GM23338 (cell line): ENCODE data around the gene LACRT. TPM values are rescaled to one million over a fixed set of nuclear protein-coding genes. Genes with fewer than 3 reads are reported as not detected.
A peak's percentile ranks its signal among the peaks of the same experiment; 100 is the strongest.

Source experiments
- ATAC-seq: fragments of 200-7000 bp; cut with Tn5 transposase; 3 replicates; pipeline ENCODE4 v1.9.1; 2020
- DNase-seq: peaks from one replicate; pipeline ENCODE4 v3.0.0-alpha.2; 2015; ENCODE audit warnings: low spot score
- H2AFZ ChIP-seq: fragments of 200-600 bp; sonication (generic); 2 replicates; pipeline ENCODE4 v1.8.0; 2016; ENCODE audit warnings: antibody characterized with exemption, mild to moderate bottlenecking, moderate library complexity
- H3F3A ChIP-seq: fragments of 200-600 bp; sonication (generic); replicated peaks from 2 replicates; pipeline ENCODE4 v1.8.0; 2017; ENCODE audit warnings: antibody characterized with exemption, mixed run types, low read depth
- H3K27ac ChIP-seq: fragments of 200-600 bp; sonication (generic); 2 replicates; pipeline ENCODE4 v1.6.1; 2016; ENCODE audit warnings: low read depth
- H3K27me3 ChIP-seq: fragments of 200-600 bp; sonication (generic); 2 replicates; pipeline ENCODE4 v1.8.0; 2016; ENCODE audit warnings: mild to moderate bottlenecking, mixed run types, moderate library complexity; ENCODE audit not compliant: insufficient read depth
- H3K36me3 ChIP-seq: fragments of 200-600 bp; sonication (generic); 2 replicates; pipeline ENCODE4 v1.8.0; 2016; ENCODE audit warnings: mild to moderate bottlenecking; ENCODE audit not compliant: insufficient read depth
- H3K4me1 ChIP-seq: fragments of 200-600 bp; sonication (generic); 2 replicates; pipeline ENCODE4 v1.8.0; 2016; ENCODE audit warnings: mild to moderate bottlenecking, moderate library complexity; ENCODE audit not compliant: insufficient read depth
- H3K4me2 ChIP-seq: fragments of 200-600 bp; sonication (generic); 2 replicates; pipeline ENCODE4 v1.7.1; 2017; ENCODE audit warnings: mixed run types
- H3K4me3 ChIP-seq: fragments of 200-600 bp; sonication (generic); 2 replicates; pipeline ENCODE4 v1.6.1; 2016; ENCODE audit warnings: mixed run types
- H3K79me2 ChIP-seq: fragments of 200-600 bp; sonication (generic); replicated peaks from 2 replicates; pipeline ENCODE4 v1.8.0; 2017; ENCODE audit warnings: mild to moderate bottlenecking; ENCODE audit not compliant: insufficient read depth
- H3K9me2 ChIP-seq: fragments of 200-600 bp; sonication (generic); 2 replicates; pipeline ENCODE4 v1.8.0; 2017; ENCODE audit not compliant: insufficient read depth
- H4K20me1 ChIP-seq: fragments of 200-600 bp; sonication (generic); replicated peaks from 2 replicates; pipeline ENCODE4 v1.8.0; 2017; ENCODE audit warnings: mild to moderate bottlenecking; ENCODE audit not compliant: insufficient read depth
- H3K27ac Mint-ChIP-seq: 2 replicates; pipeline ENCODE4 v1.8.0; 2020; ENCODE audit warnings: inconsistent platforms, mild to moderate bottlenecking, moderate library complexity, mixed read lengths
- H3K27me3 Mint-ChIP-seq: 3 replicates; pipeline ENCODE4 v1.8.0; 2022; ENCODE audit warnings: low read depth, mild to moderate bottlenecking, moderate library complexity, mixed read lengths, inconsistent platforms; ENCODE audit not compliant: insufficient read depth, poor library complexity
- H3K36me3 Mint-ChIP-seq: 3 replicates; pipeline ENCODE4 v1.8.0; 2021; ENCODE audit warnings: low read depth, mild to moderate bottlenecking, inconsistent platforms, moderate library complexity, mixed read lengths
- H3K4me1 Mint-ChIP-seq: 3 replicates; pipeline ENCODE4 v1.8.0; 2020; ENCODE audit warnings: mild to moderate bottlenecking, inconsistent platforms, mixed read lengths
- H3K4me3 Mint-ChIP-seq: 3 replicates; pipeline ENCODE4 v1.8.0; 2021; ENCODE audit warnings: moderate library complexity, mild to moderate bottlenecking, inconsistent platforms, mixed read lengths
- H3K9me3 Mint-ChIP-seq: 3 replicates; pipeline ENCODE4 v1.8.0; 2020; ENCODE audit warnings: moderate library complexity, mild to moderate bottlenecking, inconsistent platforms, mixed read lengths
- CREB1 ChIP-seq: fragments of 250-450 bp; sonication (Bioruptor Pico); IDR thresholded peaks from 2 replicates; pipeline ENCODE4 v1.5.0; 2020; ENCODE audit warnings: low read depth, mild to moderate bottlenecking, moderate library complexity
- CTCF ChIP-seq, 2 experiments: fragments of 200-600 bp in 1 of 2; sonication (generic) in 1 of 2; conservative IDR thresholded peaks; 2 replicates each; pipeline versions ENCODE4 v1.5.1 to v1.6.1; 2016 to 2017; ENCODE audit warnings: antibody characterized with exemption in 2 of 2, low read depth in 2 of 2, mild to moderate bottlenecking in 2 of 2, moderate library complexity in 1 of 2
- ETS1 ChIP-seq: IDR thresholded peaks from 2 replicates; pipeline ENCODE4 v1.6.1; 2016; ENCODE audit warnings: antibody characterized with exemption
- EZH2 ChIP-seq: fragments of 200-600 bp; sonication (generic); IDR thresholded peaks from one replicate; pipeline ENCODE4 v1.8.0; 2017; ENCODE audit warnings: antibody characterized with exemption, mild to moderate bottlenecking, low read depth; ENCODE audit not compliant: unreplicated experiment
- NANOG ChIP-seq: IDR thresholded peaks from 2 replicates; pipeline ENCODE4 v1.6.1; 2016; ENCODE audit warnings: antibody characterized with exemption, borderline replicate concordance
- POLR2AphosphoS5 ChIP-seq: IDR thresholded peaks from 2 replicates; pipeline ENCODE4 v1.6.1; 2016; ENCODE audit warnings: antibody characterized with exemption, low read depth
- ZNF114 ChIP-seq: fragments of 250-450 bp; sonication (Bioruptor Pico); IDR thresholded peaks from 2 replicates; pipeline ENCODE4 v1.5.0; 2020; ENCODE audit warnings: mild to moderate bottlenecking, moderate library complexity
- polyA plus RNA-seq: library from polyadenylated mRNA; unstranded; fragments of >200 nt; fragmentation: Nextera tagmentation; extraction: Ambion mirVana; gene quantifications from 2 replicates; pipeline ENCODE4 v1.2.1, GENCODE V29; 2016
- total RNA-seq: library from RNA; depleted of rRNA; stranded (reverse); fragments of >200 nt; shearing (Covaris generic); gene quantifications from 2 replicates; pipeline ENCODE4 v1.2.3, GENCODE V29; 2014

LACRT gene
- total and polyA plus RNA-seq, 2 experiments from 2014 or later, result not detected

- H3K4me2 ChIP-seq, result peak overlapping the region; percentile 91
- Mint-ChIP-seq H3K27ac (no peak overlapping the region), H3K36me3 (no peaks in the 10 kb centered on the region), H3K4me3 (peak overlapping the region; percentile 73), H3K9me3 (no peaks in the 10 kb centered on the region), H3K27me3 (peaks cover 43% of the 10 kb centered on the region), H3K4me1 (peaks cover 55% of the 10 kb centered on the region)
- no peaks in the 10 kb centered on the region for H3K36me3 ChIP-seq
- H3K4me1 ChIP-seq, result peaks cover 31% of the 10 kb centered on the region
- no peaks in the 10 kb centered on the region for H3F3A ChIP-seq
- no peak for DNase-seq
- H2AFZ ChIP-seq, result peak overlapping the region; percentile 96; the same call in 1 of the 2 replicates
- no peaks in the 10 kb centered on the region for H4K20me1 ChIP-seq
- peak overlapping the region; percentile 80 for H3K4me3 ChIP-seq
- H3K9me2 ChIP-seq, result no peaks in the 10 kb centered on the region
- ATAC-seq, result no peak
- H3K27ac ChIP-seq, result no peak overlapping the region
- no peaks in the 10 kb centered on the region for H3K79me2 ChIP-seq
- peaks cover 62% of the 10 kb centered on the region for H3K27me3 ChIP-seq
- no peak for TF ChIP-seq EZH2
- TF ChIP-seq CTCF (conservative IDR thresholded peaks at IDR 0.05; ENCODE audit: low read depth in 2 of 2), result no peak
- TF ChIP-seq ETS1, result no peak
- no peak for TF ChIP-seq CREB1 (CRISPR knock-in tag)
- no peak for TF ChIP-seq ZNF114 (CRISPR knock-in tag)
- TF ChIP-seq NANOG, result no peak
Observed at GRCh38 chr12:54588890-54589267, 45.8 kb downstream of the LACRT start.

- H3K9me3 Mint-ChIP-seq, result no peaks in the 10 kb centered on the region
- H3K27me3 Mint-ChIP-seq, result peaks cover 45% of the 10 kb centered on the region
- H3K4me1 Mint-ChIP-seq, result peaks cover 60% of the 10 kb centered on the region
- H2AFZ ChIP-seq, result peak within 1 kb of the TSS; percentile 96
- H3K36me3 Mint-ChIP-seq, result no peaks in the 10 kb centered on the region; the same call in 2 of the 3 replicates
- H3K27me3 ChIP-seq, result peaks cover 56% of the 10 kb centered on the region
- no peaks in the 10 kb centered on the region for H3F3A ChIP-seq
- no peak within 1 kb of the TSS for H3K27ac Mint-ChIP-seq
- H4K20me1 ChIP-seq, result no peaks in the 10 kb centered on the region
- TF ChIP-seq CTCF (conservative IDR thresholded peaks at IDR 0.05; ENCODE audit: low read depth in 2 of 2) (peak in 1 of 2 experiments; percentile 25; a peak in 2 of 4 replicates), POLR2AphosphoS5 (peak; percentile 37; the same call in 1 of the 2 replicates), EZH2 (no peak)
- no peaks in the 10 kb centered on the region for H3K36me3 ChIP-seq
- ATAC-seq (peak; percentile 75), DNase-seq (peak; percentile 75)
- peak within 1 kb of the TSS; percentile 75 for H3K4me3 Mint-ChIP-seq
- H3K4me3 ChIP-seq, result peak within 1 kb of the TSS; percentile 80
- no peaks in the 10 kb centered on the region for H3K9me2 ChIP-seq
- H3K27ac ChIP-seq, result no peak within 1 kb of the TSS
- peak within 1 kb of the TSS; percentile 96 for H3K4me2 ChIP-seq
- H3K79me2 ChIP-seq, result no peaks in the 10 kb centered on the region
- peaks cover 37% of the 10 kb centered on the region for H3K4me1 ChIP-seq
Observed at GRCh38 chr12:54588110-54588889, 46.4 kb downstream of the LACRT start, which contains the start of gene PPP1R1A. Gene PPP1R1A, minus strand, starts transcription at chr12:54588659. Its CDS starts 171 bp downstream, at chr12:54588488.
